GM19455 (cell line): ENCODE results near the gene GPR68.

Source experiments
- ATAC-seq: cut with Tn5 transposase; IDR thresholded peaks from one replicate; pipeline ENCODE4 v1.9.1; 2021; ENCODE audit not compliant: unreplicated experiment

The GPR68 gene

GRCh38 chr14:91244501-91244901 lies at the start of gene GPR68:
Gene GPR68, minus strand, starts transcription at chr14:91244704. Its CDS starts 9,654 bp downstream, at chr14:91235050.
- ATAC-seq: no peak

GRCh38 chr14:91294153-91294552 lies 49.6 kb upstream of the GPR68 start:
- no peak for ATAC-seq

GRCh38 chr14:91293281-91293680 lies 48.8 kb upstream of the GPR68 start:
- ATAC-seq: no peak

- no peak for ATAC-seq
These were observed 48.0 kb upstream of the GPR68 start for GRCh38 chr14:91292491-91292890.

- no peak for ATAC-seq
These were observed 47.4 kb upstream of the GPR68 start for GRCh38 chr14:91291786-91292405.

- no peak for ATAC-seq
These were observed 46.5 kb upstream of the GPR68 start for GRCh38 chr14:91290986-91291385.

- no peak for ATAC-seq
These were observed 45.0 kb upstream of the GPR68 start for GRCh38 chr14:91289464-91289863.

- ATAC-seq: no peak
These were observed 44.4 kb upstream of the GPR68 start for GRCh38 chr14:91288876-91289275.

GRCh38 chr14:91286530-91286937 lies 42.0 kb upstream of the GPR68 start:
- no peak for ATAC-seq

- ATAC-seq: no peak
These were observed 40.5 kb upstream of the GPR68 start for GRCh38 chr14:91284791-91285548.

- ATAC-seq: no peak
These were observed 39.8 kb upstream of the GPR68 start for GRCh38 chr14:91284146-91284790.

GRCh38 chr14:91283666-91284065 lies 39.2 kb upstream of the GPR68 start:
- no peak for ATAC-seq

GRCh38 chr14:91282954-91283645 lies 38.6 kb upstream of the GPR68 start:
- no peak for ATAC-seq

- no peak for ATAC-seq
These were observed 36.8 kb upstream of the GPR68 start for GRCh38 chr14:91281346-91281745.

- ATAC-seq: no peak
These were observed 35.6 kb upstream of the GPR68 start for GRCh38 chr14:91280129-91280528.

- no peak for ATAC-seq
These were observed 34.9 kb upstream of the GPR68 start for GRCh38 chr14:91279354-91279753.

GRCh38 chr14:91278383-91278715 lies 33.8 kb upstream of the GPR68 start:
- ATAC-seq: no peak

- ATAC-seq: no peak
These were observed 33.3 kb upstream of the GPR68 start for GRCh38 chr14:91277546-91278382.

- ATAC-seq: no peak
These were observed 30.3 kb upstream of the GPR68 start for GRCh38 chr14:91274796-91275195.

GRCh38 chr14:91273885-91274273 lies 29.4 kb upstream of the GPR68 start:
- no peak for ATAC-seq
